Measurements from ENCODE around the gene TGM3.
A peak's percentile ranks its signal among the peaks of the same experiment; 100 is the strongest.

Gene TGM3

GRCh38 chr20:2340823-2341222 is 45.0 kb downstream of the TGM3 start:
- DNase-seq: no peak

- no peak for DNase-seq
These were observed 45.5 kb downstream of the TGM3 start for GRCh38 chr20:2341336-2341735.

GRCh38 chr20:2342243-2342642 is 46.4 kb downstream of the TGM3 start:
- no peak for DNase-seq

- no peak for DNase-seq
These were observed 50.4 kb downstream of the TGM3 start for GRCh38 chr20:2346188-2346587.

DNA sequence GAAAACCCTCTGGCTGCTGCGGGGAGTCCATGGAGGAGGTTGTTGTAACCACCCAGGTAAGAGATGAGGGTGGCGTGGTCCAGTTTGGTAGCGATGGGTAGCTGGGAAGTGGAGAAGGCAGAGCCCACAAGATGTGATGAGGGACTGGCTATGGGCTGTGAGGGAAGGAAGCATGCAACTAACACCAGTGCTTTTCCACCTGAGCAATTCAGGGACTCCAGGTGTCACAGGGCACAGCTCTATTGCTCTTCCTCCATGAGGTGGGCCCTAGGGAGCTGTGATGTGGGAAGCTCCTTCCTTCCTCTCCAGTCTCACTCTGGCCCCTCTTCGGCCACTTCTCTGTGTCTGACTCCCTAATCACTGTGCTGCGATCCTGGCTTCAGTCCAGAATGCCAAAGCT is 52.5 kb downstream of the TGM3 start:
- DNase-seq: no peak

GRCh38 chr20:2349801-2350200 is 54.0 kb downstream of the TGM3 start:
- DNase-seq: no peak

DNA sequence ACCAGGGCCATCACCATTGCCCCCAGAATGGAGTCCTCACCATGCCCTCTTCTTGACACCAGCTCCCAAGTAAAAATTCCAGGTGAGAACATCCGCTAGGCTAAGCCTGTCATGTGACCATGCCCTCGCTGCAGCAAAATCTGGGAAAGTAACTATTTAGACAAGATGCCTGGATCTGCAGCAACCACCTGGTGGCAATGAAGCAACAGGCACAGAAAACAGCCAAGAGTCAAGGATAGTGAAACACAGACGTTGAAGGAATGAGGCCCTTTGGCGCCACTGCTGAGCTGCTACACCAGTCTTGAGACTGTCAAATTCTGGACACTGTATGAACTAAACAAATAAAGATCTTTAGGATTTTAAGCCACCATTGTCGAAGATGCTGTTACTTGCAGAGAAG is 54.8 kb downstream of the TGM3 start:
- no peak for DNase-seq

GRCh38 chr20:2353231-2353630 is 57.4 kb downstream of the TGM3 start:
- no peak for DNase-seq

- no peak for DNase-seq
These were observed 61.3 kb downstream of the TGM3 start for GRCh38 chr20:2357114-2357513.

- DNase-seq: no peak
These were observed 62.2 kb downstream of the TGM3 start for GRCh38 chr20:2358006-2358405.

- no peak for DNase-seq
These were observed 65.3 kb downstream of the TGM3 start for GRCh38 chr20:2361035-2361593.

- no peak for DNase-seq
These were observed 67.4 kb downstream of the TGM3 start for GRCh38 chr20:2363187-2363586.

DNA sequence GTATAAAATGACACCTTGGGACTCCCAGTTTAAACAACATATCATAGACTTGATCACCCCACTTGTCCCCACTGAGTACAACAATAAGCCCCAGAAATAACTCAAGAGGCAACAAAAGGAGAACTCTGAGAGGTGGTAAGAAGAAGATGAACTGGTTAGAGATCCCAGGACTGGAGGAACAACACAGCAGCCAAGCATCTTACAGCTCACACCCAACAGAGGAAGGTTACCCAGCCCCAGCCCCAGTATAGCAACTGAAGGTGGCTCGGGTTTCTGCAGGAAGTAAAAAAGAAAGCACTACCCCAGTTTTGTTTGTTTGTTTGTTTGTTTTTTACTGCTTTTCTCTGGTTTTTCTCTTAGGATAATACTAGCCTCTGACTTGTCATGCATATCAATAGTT is 67.8 kb downstream of the TGM3 start:
- DNase-seq: no peak

DNA sequence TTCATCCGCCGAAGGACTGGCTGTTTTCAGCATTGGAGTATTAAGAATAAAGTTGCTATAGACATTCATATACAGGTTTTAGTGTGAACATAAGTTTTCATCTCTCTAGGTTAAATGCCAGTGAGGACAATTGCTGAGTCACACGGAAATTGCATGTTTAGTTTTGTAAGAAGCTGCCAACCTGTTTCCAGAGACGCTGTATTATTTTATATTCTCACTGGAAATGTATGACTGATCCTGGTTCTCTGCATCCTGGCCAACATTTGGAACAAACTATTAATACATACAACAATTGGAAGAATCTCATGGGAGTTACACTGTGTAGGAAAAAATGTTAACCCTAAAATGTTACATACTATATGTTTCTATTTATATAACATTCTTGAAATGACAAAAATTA is 68.2 kb downstream of the TGM3 start:
- DNase-seq: no peak

DNA sequence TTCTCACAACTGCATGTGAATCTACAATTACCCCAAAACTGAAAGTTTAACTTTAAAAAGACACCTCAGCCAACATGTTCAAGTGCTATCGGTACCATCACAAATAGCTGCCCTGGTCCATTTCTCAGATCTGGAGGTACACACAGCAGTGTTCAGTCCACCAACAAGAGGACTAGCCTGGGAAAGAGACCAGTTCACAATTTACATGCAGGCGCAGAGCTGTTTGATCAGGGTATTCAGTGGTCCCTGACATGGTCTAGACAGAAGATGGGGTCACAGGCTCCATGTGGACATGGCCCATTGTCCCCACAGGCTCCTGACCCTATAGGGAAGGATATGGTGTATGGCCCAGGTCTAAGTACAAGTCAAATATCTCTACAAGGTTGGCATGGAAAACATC is 69.3 kb downstream of the TGM3 start:
- DNase-seq: no peak

- DNase-seq: no peak
These were observed 69.9 kb downstream of the TGM3 start for GRCh38 chr20:2365666-2366065.

- DNase-seq: no peak
These were observed 72.8 kb downstream of the TGM3 start for GRCh38 chr20:2368621-2369020.

DNA sequence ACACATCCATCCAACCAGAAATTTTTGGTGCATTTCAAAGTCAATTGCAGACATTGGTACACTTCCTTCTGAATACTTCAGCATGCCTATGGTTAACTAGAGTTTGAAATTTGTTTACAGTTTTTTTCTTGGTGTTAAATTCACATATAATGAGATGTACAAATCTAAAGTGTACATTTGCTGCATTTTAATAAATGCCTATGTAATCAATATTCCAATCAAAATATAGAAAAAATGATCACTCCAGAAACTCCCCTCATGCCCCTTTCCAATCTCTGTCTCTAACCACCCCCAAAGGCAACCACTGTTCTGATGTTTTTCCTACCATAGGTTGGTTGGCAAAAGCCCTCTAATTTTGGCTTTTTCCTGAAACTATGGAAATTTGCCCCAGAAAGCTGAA is 77.3 kb downstream of the TGM3 start:
- DNase-seq: no peak

DNA sequence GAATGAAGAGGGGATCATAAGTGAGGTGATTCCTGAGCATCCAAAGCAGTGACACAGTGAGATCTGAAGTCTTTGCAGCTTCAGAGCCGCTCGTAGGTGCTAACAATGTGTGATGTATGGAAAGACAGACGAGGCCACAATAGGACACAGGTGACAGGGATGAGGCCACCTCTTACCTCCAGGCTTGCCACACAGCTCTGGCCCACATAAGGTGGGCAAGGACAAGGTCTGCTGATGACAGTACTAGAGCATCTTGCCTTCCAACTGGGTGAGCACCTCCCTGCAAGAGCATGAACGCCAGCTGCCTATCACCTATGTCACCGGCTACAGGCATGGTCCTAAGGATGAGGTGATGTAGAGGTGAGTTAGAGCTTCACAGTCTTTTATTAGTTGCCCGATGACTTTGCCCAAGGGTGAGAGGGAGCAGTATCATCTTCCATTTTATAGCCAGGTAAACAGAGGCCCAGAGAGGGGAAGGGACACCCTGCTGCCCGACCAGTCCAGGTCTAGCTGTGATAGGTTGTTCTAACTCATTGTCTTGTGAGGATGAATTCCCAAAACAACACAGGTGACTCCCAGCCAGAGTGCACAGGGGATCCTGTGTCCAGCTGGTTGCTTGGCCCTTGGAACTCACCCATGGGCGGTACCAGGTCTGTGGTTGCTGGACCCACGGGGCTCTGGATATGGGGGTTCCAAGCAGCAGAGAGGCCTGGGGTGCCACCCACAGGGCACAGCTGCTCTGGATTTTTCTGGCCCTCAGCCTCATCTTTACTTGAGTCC is 78.7 kb downstream of the TGM3 start:
- no peak for DNase-seq

DNA sequence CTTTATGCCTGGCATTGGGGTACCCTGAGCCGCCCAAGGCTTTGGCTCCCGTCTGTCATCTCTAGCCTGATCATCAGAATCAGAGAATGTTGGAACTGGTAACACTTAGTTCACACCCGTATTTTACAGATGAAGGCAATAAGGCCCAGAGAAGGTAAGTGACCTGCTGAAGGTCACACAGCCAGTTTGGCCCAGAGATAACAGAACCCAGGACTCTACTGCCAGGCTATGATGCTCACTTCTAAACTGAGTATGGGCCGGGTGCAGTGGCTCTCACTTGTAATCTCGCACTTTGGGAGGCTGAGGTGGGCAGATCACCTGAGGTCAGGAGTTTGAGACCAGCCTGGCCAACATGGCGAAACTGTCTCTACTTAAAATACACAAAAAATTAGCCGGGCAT is 83.1 kb downstream of the TGM3 start:
- DNase-seq: no peak

DNA sequence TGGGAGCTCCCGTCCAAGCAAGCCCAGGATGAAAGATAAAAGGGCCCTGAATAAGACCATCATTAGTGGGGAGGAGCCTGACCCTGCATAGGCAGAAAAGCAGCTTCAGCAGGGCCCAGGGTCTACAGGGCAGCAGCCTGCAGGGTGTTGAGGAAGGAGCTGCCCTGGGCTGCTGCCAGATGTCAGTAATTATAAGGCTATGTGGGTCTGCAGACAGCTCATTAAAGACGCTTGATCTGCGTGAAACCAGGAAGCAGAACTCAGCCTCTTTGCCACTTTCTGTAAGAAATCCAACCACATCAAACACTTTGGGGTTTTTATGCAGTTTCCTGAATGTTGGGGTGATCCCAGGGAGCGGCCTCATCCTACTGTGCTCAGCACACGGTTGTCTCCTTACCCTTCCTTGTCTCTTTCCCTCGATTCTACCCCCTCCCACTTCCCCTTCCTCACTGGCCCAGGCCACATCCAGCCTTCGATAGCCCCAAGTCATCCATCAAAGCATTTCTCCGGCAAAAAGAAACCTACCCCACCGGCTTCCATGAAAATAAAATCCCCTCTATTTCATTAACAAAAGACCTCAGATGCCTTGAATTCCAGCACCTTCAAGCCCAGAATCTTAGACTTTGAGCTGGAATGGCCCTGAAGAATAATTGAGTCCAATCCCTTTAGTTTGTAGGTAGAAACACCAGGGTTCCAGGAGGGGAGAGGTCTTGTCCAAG is 83.9 kb downstream of the TGM3 start:
- peak in 1 of 2 donors; percentile 49 for DNase-seq

DNA sequence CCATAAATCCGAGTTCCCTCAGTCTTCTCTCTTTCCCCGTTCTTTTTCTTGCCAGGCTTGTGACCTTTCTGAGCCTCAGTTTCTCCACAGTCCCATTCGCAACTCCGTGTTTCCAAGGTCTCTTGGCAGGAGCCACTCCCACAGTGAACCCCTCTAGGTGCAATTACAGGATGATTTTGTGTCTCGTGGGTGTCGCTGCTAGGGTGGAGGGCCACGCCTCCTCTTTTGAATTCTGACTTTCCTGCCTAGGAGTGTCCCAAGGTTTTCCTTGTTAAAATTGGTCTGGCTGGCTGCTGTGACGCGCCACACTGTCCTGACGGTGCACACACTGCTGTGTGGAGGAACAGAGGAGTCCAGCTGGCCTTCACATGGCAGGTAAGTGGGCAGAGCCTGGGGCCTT is 84.8 kb downstream of the TGM3 start, which contains the start of gene TGM6:
Gene TGM6, plus strand, starts transcription at position 301 of the 400 bp plus-strand sequence. Its CDS starts 68 bp downstream, at position 369.
- DNase-seq: no peak

GRCh38 chr20:2381303-2381702 is 85.5 kb downstream of the TGM3 start:
- DNase-seq: no peak

- DNase-seq: no peak
These were observed 87.0 kb downstream of the TGM3 start for GRCh38 chr20:2382833-2383232.
